Measurements from ENCODE around the gene IL4R.
A peak's percentile ranks its signal among the peaks of the same experiment; 100 is the strongest.
"Not testable (repeated sequence)": the region's sequence is repeated elsewhere in the genome, so short reads cannot be mapped to it uniquely, and the experiment has no call there.

IL4R gene

GRCh38 chr16:27327586-27327915, 13.8 kb downstream of the IL4R start:
- DNase-seq, result no peak
- no peak for ATAC-seq
- Mint-ChIP-seq H3K4me1 (peaks cover 89% of the 10 kb centered on the region), H3K27me3 (no peaks in the 10 kb centered on the region), H3K9me3 (no peaks in the 10 kb centered on the region), H3K4me3 (peak overlapping the region; percentile 65 to 77), H3K27ac (peak overlapping the region; percentile 80 to 83)

GRCh38 chr16:27328937-27329336, 15.2 kb downstream of the IL4R start:
- Mint-ChIP-seq H3K9me3 (no peaks in the 10 kb centered on the region), H3K27me3 (no peaks in the 10 kb centered on the region), H3K27ac (peak overlapping the region; percentile 1 to 80), H3K4me1 (peaks cover 82% of the 10 kb centered on the region), H3K4me3 (peak overlapping the region in 1 of 2 donors; percentile 3)
- ATAC-seq, result no peak
- no peak for DNase-seq

DNA sequence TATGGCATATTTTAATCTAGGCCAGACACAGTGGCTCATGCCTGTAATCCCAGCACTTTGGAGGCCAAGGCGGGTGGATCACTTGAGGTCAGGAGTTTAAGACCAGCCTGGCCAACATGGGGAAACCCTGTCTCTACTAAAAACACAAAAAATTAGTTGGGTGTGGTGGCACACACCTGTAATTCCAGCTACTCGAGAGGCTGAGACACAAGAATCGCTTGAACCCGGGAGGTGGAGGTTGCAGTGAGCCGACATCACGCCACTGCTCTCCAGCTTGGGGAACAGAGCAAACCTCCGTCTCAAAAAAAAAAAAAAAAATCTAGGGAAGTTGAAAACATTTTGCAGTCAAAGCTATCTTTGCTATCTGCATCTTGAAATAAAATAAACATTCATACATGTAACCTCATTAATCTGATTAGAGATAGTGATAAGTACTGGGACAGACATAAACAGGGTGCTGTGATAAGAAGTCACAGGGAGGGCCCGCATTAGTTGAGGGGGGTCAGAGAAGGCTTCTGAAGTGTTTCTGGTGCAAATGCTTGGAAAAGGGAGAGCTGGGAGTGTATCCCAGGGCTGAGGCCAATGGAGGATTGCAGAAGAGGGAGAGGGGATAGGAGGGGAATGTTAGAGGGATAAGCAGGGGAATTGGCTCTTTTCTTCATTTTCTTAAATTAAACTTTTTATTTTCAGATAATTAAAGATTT, 15.8 kb downstream of the IL4R start:
- Mint-ChIP-seq H3K4me1 (peaks cover 81% of the 10 kb centered on the region), H3K27ac (peak overlapping the region; percentile 5 to 81)
- H3K4me3 Mint-ChIP-seq, ATAC-seq, H3K27me3 Mint-ChIP-seq, DNase-seq, H3K9me3 Mint-ChIP-seq: not testable (repeated sequence)

GRCh38 chr16:27330542-27330941, 16.8 kb downstream of the IL4R start:
- peaks cover 80% of the 10 kb centered on the region for H3K4me1 Mint-ChIP-seq
- H3K27me3 Mint-ChIP-seq, result no peaks in the 10 kb centered on the region
- H3K27ac Mint-ChIP-seq, result peak overlapping the region in 1 of 2 donors; percentile 90
- ATAC-seq (no peak), DNase-seq (no peak)
- H3K4me3 Mint-ChIP-seq, result no peak overlapping the region
- H3K9me3 Mint-ChIP-seq, result no peaks in the 10 kb centered on the region

- Mint-ChIP-seq H3K9me3 (no peaks in the 10 kb centered on the region), H3K27me3 (no peaks in the 10 kb centered on the region), H3K4me3 (no peak overlapping the region), H3K27ac (peak overlapping the region in 1 of 2 donors; percentile 54), H3K4me1 (peaks cover 76% of the 10 kb centered on the region)
- ATAC-seq, result no peak
- no peak for DNase-seq
These were observed 18.3 kb downstream of the IL4R start for GRCh38 chr16:27332105-27332504.

DNA sequence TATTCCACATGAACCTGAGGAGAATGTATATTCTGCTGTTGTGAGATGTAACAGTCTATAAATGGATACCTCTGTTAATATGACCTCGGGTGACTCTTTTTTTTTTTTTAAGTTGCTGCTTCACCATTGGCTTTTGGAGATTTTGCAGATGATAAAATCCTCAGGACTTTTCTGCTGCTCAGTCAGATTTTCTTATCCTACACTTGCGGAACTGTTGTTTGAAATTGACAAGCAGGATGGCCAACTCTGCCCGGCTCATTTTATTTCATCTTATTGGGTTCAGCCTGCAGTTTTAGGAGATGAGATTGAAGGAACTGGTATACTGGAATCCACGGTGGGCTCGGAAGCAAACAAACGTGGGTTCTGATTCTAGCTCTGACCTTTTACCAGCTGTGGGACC, 19.3 kb downstream of the IL4R start:
- Mint-ChIP-seq H3K27ac (peak overlapping the region in 1 of 2 donors; percentile 27), H3K27me3 (no peaks in the 10 kb centered on the region), H3K9me3 (no peaks in the 10 kb centered on the region), H3K4me1 (peaks cover 68% of the 10 kb centered on the region), H3K4me3 (no peak overlapping the region)
- DNase-seq (no peak), ATAC-seq (no peak)

DNA sequence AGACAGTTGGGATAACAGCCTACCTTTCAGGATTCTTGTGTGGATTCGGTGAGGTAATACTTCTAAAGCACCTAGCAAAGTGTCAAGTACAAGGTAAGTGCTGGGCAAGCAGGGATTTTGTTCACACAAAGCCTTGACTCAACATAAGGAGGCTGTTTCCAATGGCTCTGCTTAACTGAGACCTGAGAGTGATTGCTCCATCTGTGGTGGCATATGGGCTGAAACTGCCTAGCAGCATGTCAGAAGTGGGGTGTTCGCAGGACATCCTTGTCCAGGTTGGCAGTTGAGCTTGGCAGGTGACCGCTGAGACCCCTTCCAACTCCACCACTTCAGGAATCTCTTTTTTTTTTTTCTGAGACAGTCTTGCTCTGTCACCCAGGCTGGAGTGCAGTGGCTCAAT, 19.8 kb downstream of the IL4R start:
- no peak for ATAC-seq
- H3K27ac Mint-ChIP-seq, result no peak overlapping the region
- no peak overlapping the region for H3K4me3 Mint-ChIP-seq
- peaks cover 63% of the 10 kb centered on the region for H3K4me1 Mint-ChIP-seq
- H3K9me3 Mint-ChIP-seq, result no peaks in the 10 kb centered on the region
- no peaks in the 10 kb centered on the region for H3K27me3 Mint-ChIP-seq
- DNase-seq, result no peak

- no peaks in the 10 kb centered on the region for H3K9me3 Mint-ChIP-seq
- H3K27me3 Mint-ChIP-seq, result no peaks in the 10 kb centered on the region
- H3K4me1 Mint-ChIP-seq, result peaks cover 56% of the 10 kb centered on the region
- H3K27ac Mint-ChIP-seq, result peak overlapping the region in 1 of 2 donors; percentile 10
- no peak for ATAC-seq
- DNase-seq, result no peak
- no peak overlapping the region for H3K4me3 Mint-ChIP-seq
These were observed 20.5 kb downstream of the IL4R start for GRCh38 chr16:27334192-27334764.

- ATAC-seq, result no peak
- H3K4me3 Mint-ChIP-seq, result no peak overlapping the region
- H3K27ac Mint-ChIP-seq, result no peak overlapping the region
- H3K27me3 Mint-ChIP-seq, result no peaks in the 10 kb centered on the region
- DNase-seq, result no peak
- H3K9me3 Mint-ChIP-seq, result no peaks in the 10 kb centered on the region
- H3K4me1 Mint-ChIP-seq, result peaks cover 50% of the 10 kb centered on the region
These were observed 21.1 kb downstream of the IL4R start for GRCh38 chr16:27334838-27335237.

- H3K4me3 Mint-ChIP-seq, result no peak overlapping the region
- DNase-seq (no peak), ATAC-seq (no peak)
- no peaks in the 10 kb centered on the region for H3K9me3 Mint-ChIP-seq
- peaks cover 46% of the 10 kb centered on the region for H3K4me1 Mint-ChIP-seq
- H3K27ac Mint-ChIP-seq, result peak overlapping the region in 1 of 2 donors; percentile 34
- no peaks in the 10 kb centered on the region for H3K27me3 Mint-ChIP-seq
These were observed 21.7 kb downstream of the IL4R start for GRCh38 chr16:27335349-27336053.

GRCh38 chr16:27337024-27337423, 23.2 kb downstream of the IL4R start:
- Mint-ChIP-seq H3K4me1 (peaks cover 48% of the 10 kb centered on the region), H3K27ac (no peak overlapping the region), H3K4me3 (no peak overlapping the region), H3K9me3 (no peaks in the 10 kb centered on the region), H3K27me3 (no peaks in the 10 kb centered on the region)
- no peak for DNase-seq
- ATAC-seq, result no peak

DNA sequence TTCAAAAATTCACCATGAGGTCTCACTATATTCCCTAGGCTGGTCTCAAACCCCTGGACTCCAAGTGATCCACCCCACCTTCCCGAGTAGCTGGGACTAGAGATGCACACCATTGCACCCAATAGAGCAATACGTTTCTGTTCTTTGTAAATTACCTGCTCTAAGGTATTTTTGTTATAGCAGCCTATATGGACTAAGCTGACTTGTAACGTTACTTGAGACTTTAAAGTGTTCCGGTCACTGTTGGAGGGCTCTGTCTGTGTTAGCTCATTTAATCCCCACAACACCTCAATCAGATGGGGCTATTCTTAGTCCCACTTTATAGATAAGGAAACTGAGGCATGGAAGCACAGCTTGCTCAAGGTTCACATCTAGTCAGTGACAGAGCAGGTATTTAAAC, 25.4 kb downstream of the IL4R start:
- no peak for DNase-seq
- H3K9me3 Mint-ChIP-seq, result no peaks in the 10 kb centered on the region
- H3K27ac Mint-ChIP-seq, result no peak overlapping the region
- H3K27me3 Mint-ChIP-seq, result no peaks in the 10 kb centered on the region
- ATAC-seq, result no peak
- H3K4me3 Mint-ChIP-seq, result no peak overlapping the region
- H3K4me1 Mint-ChIP-seq, result peaks cover 38% of the 10 kb centered on the region

DNA sequence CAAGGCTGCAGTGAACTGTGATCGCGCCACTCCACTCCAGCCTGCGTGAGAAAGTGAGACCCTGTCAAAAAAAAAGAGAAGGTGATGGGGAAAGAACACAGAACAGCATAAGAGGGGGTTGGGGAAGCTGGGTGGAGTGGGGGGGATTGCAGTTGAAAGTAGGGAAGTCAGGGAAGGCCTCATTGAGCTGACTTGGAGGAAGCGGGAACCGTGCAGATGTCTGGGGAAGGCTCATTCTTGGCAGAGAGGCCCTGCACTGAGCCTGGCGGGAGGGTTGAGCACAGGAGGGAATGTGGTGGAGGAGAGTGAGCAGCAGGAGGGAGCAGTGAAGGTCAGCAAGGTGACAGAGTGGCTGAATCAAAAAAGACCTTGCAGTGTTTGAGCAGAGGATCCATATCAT, 26.9 kb downstream of the IL4R start:
- no peak overlapping the region for H3K4me3 Mint-ChIP-seq
- H3K27me3 Mint-ChIP-seq, result no peaks in the 10 kb centered on the region
- H3K9me3 Mint-ChIP-seq, result no peaks in the 10 kb centered on the region
- ATAC-seq (no peak), DNase-seq (no peak)
- H3K27ac Mint-ChIP-seq, result peak overlapping the region in 1 of 2 donors; percentile 86
- H3K4me1 Mint-ChIP-seq, result peaks cover 30% of the 10 kb centered on the region

DNA sequence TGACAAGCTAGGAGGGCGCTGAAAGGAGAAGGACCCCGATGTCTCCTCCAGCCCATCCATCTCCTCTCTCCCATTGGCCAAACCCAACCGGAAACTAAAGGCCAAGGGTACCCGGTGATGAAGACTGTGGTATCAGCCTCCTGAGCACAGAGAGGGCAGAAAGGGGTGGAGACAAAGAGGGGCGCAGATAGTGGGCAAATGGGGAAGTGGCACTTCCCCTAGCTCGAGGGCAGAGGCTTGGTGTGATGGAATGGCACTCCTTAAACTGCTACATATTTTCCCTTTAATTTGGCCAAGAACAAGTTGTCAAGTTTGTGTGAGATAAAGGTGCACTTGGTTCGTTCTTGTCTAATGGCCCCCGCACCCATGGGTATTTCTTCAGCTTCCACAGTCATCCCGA, 27.8 kb downstream of the IL4R start:
- H3K27ac Mint-ChIP-seq, result no peak overlapping the region

DNA sequence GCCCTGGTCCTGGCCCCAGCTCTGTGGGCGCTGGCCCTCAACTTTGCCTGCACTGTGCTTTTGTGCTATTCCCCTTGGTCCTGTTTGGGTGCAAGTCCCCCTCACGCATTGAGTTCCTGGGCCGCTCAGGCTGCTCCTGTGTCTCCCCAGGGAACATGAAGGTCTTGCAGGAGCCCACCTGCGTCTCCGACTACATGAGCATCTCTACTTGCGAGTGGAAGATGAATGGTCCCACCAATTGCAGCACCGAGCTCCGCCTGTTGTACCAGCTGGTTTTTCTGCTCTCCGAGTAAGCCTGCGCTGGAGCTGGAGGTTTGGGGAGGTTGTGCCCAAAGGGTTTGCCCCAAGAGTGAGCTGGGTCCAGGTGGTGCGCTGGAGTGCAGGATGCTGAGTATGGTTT, 28.2 kb downstream of the IL4R start:
- ATAC-seq (no peak), DNase-seq (no peak)
- Mint-ChIP-seq H3K27me3 (no peaks in the 10 kb centered on the region), H3K4me1 (peaks cover 19% of the 10 kb centered on the region), H3K27ac (no peak overlapping the region), H3K9me3 (no peaks in the 10 kb centered on the region), H3K4me3 (no peak overlapping the region)

More for the DNA sequence above, 27.8 kb downstream of the IL4R start:
- Mint-ChIP-seq H3K4me3 (no peak overlapping the region), H3K9me3 (no peaks in the 10 kb centered on the region), H3K4me1 (peaks cover 21% of the 10 kb centered on the region), H3K27me3 (no peaks in the 10 kb centered on the region)
- ATAC-seq (no peak), DNase-seq (no peak)

- Mint-ChIP-seq H3K27me3 (no peaks in the 10 kb centered on the region), H3K27ac (peak overlapping the region in 1 of 2 donors; percentile 71), H3K4me1 (peaks cover 31% of the 10 kb centered on the region), H3K4me3 (no peak overlapping the region), H3K9me3 (no peaks in the 10 kb centered on the region)
- DNase-seq, result no peak
- no peak for ATAC-seq
These were observed 30.9 kb downstream of the IL4R start for GRCh38 chr16:27344721-27345120.
